Keratinocyte (primary cell): ENCODE measurements around the gene ARMH3.

Source experiments
- EZH2 ChIP-seq: IDR thresholded peaks from one replicate; pipeline ENCODE4 v1.6.1; 2012; ENCODE audit warnings: inconsistent platforms, mild to moderate bottlenecking, low read length, moderate library complexity
- TF ChIP-seq, protein P1 (sequence below), 3 experiments: IDR thresholded peaks in 1 of 3; conservative IDR thresholded peaks in 1 of 3; optimal IDR thresholded peaks in 1 of 3; 2 replicates in 2 of 3; 3 replicates in 1 of 3; pipeline versions ENCODE3 to v1.5.1; 2011; ENCODE audit warnings: low read length in 3 of 3, mild to moderate bottlenecking in 3 of 3, moderate library complexity in 2 of 3, control low read depth in 1 of 3, inconsistent platforms in 1 of 3; ENCODE audit not compliant: insufficient read depth in 2 of 3; ENCODE audit errors: extremely low read depth in 1 of 3

DNA sequence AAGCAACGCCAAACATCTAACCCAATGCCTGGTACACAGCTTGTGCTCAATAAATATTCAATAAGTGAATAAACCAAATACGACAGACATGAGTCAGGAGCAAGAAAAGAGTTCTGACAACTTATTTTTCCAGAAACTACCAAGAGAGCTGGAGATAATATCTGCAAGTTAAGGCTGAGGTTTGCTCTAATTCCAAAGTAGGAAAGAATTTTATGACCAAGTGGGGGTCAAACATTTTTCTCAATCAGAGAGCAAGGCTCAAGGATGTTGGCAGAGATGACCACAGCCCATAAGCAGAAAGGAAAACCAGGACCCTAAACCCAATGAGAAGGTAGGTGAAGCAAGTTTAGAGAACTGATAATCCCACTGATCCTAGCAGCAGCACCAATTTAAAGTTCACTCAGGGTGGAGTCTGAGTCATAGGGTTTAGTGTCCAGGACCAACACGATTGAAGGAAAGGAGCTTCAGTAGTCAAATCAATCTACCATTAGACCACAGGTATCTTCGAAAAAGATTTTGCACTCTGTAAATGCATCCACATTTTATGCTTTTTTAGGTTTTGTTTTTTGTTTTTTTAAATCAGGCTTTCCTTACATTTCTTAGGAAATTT is 163.1 kb downstream of the ARMH3 start:
- TF ChIP-seq, protein P1, sequence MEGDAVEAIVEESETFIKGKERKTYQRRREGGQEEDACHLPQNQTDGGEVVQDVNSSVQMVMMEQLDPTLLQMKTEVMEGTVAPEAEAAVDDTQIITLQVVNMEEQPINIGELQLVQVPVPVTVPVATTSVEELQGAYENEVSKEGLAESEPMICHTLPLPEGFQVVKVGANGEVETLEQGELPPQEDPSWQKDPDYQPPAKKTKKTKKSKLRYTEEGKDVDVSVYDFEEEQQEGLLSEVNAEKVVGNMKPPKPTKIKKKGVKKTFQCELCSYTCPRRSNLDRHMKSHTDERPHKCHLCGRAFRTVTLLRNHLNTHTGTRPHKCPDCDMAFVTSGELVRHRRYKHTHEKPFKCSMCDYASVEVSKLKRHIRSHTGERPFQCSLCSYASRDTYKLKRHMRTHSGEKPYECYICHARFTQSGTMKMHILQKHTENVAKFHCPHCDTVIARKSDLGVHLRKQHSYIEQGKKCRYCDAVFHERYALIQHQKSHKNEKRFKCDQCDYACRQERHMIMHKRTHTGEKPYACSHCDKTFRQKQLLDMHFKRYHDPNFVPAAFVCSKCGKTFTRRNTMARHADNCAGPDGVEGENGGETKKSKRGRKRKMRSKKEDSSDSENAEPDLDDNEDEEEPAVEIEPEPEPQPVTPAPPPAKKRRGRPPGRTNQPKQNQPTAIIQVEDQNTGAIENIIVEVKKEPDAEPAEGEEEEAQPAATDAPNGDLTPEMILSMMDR (optimal IDR thresholded peaks at IDR 0.05 in 1 of 3, IDR thresholded peaks at IDR 0.05 in 1 of 3, conservative IDR thresholded peaks at IDR 0.05 in 1 of 3; ENCODE audit: extremely low read depth in 1 of 3, insufficient read depth in 2 of 3, low read length in 3 of 3) = no peak
- TF ChIP-seq EZH2 = no peak
